Gastrocnemius medialis (tissue), 4 donors: ENCODE measurements around the gene SLIRP.

Experiments used
- CTCF ChIP-seq, 5 experiments: fragments of 450-650 bp in 3 of 5; fragments of 200-600 bp in 2 of 5; sonication (generic) in 2 of 5; IDR thresholded peaks in 4 of 5; conservative IDR thresholded peaks in 1 of 5; 1 replicate in 4 of 5; 2 replicates in 1 of 5; pipeline ENCODE4 v1.5.1; 2016 to 2019; ENCODE audit warnings: antibody characterized with exemption in 5 of 5, mild to moderate bottlenecking in 3 of 5, moderate library complexity in 3 of 5
- POLR2A ChIP-seq, 2 donors: fragments of 450-650 bp; IDR thresholded peaks; one replicate each; pipeline ENCODE4 v1.6.1; 2017; ENCODE audit warnings: antibody characterized with exemption in 2 of 2, mild to moderate bottlenecking in 2 of 2, moderate library complexity in 2 of 2

DNA sequence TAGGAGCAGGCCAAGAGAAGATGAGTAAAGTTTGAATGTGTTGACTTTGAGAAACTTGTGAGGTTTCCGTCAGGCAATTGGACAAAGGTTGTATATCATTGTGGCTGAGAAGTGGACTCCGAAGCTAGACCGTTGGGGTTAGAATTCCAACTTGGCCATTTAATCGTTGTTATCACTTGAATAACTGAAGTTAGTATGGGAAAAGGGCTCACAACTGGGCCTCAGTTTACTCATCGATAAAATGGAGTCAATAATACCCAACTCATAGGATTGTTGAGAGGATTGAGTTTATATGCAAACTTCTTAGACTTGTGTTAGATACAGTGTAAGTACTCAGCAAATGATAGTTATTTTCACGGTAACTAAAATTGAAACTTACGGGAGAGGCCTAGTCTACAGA, 846 bp downstream of the SLIRP start:
- TF ChIP-seq CTCF (IDR thresholded peaks at IDR 0.05 in 4 of 5, conservative IDR thresholded peaks at IDR 0.05 in 1 of 5) = no peak
- TF ChIP-seq POLR2A (IDR thresholded peaks at IDR 0.05) = no peak
